ENCODE measurements around the gene HTR1D.

Gene HTR1D

GRCh38 chr1:23178414-23178813 is 38.9 kb downstream of the HTR1D start:
- no peaks in the 10 kb centered on the region for H3K36me3 ChIP-seq
- TF ChIP-seq, protein P1, sequence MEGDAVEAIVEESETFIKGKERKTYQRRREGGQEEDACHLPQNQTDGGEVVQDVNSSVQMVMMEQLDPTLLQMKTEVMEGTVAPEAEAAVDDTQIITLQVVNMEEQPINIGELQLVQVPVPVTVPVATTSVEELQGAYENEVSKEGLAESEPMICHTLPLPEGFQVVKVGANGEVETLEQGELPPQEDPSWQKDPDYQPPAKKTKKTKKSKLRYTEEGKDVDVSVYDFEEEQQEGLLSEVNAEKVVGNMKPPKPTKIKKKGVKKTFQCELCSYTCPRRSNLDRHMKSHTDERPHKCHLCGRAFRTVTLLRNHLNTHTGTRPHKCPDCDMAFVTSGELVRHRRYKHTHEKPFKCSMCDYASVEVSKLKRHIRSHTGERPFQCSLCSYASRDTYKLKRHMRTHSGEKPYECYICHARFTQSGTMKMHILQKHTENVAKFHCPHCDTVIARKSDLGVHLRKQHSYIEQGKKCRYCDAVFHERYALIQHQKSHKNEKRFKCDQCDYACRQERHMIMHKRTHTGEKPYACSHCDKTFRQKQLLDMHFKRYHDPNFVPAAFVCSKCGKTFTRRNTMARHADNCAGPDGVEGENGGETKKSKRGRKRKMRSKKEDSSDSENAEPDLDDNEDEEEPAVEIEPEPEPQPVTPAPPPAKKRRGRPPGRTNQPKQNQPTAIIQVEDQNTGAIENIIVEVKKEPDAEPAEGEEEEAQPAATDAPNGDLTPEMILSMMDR (IDR thresholded peaks at IDR 0.05; ENCODE audit: low read depth, low read length): no peak
- no peaks in the 10 kb centered on the region for H3K9me3 ChIP-seq
- no peak overlapping the region for H3K4me3 ChIP-seq (ENCODE audit: low read depth, low read length)
- DNase-seq: no peak
- no peaks in the 10 kb centered on the region for H3K27me3 ChIP-seq
- H3K4me1 ChIP-seq: no peaks in the 10 kb centered on the region

DNA sequence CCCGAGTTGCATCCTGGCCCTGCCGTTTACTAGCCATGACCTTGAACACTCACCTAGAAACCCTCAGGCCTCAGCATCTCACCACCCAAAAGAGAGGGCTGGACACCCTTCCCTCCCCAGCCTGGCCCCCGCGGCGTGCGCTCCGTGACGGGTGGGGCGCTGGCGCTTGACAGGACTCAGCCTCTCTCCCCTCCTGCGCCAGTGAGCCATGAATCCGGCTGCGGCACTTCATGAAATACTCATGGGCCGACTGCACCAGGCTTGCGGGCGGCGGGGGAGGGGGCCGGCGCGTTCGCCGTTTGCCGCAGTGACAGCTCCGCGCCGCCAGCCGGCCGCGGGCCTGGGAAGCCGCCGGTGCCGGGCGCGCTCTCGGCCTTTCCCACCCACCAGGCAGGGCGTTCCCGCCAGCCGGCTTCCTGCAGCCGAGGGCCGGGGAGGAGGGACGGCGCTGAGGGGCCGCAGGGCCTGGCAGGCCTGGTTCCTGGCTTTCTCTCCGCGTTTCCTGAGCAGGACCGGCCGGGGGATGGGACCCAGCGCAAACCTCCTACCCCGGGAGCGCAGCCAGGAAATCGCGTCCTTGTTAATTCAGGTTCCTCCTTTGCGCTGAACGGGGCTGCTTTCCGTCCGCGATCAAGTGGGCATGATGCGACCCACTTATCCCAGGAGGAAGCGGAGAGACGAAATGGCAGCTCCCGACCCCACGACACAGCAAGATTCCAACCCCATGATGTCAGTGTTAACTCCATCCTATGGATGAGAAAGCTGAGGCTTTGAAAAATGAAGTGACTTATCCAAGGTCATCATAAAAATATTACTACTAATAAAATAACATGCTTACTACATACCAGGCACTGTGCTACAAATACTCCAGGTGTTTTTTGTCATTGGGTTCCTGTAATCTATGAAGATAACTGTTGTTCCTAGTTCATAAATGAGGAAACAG is 39.6 kb downstream of the HTR1D start:
- H3K9me3 ChIP-seq: no peaks in the 10 kb centered on the region
- no peaks in the 10 kb centered on the region for H3K27me3 ChIP-seq
- DNase-seq: peak; percentile 81
- no peaks in the 10 kb centered on the region for H3K4me1 ChIP-seq
- TF ChIP-seq, protein P1 (IDR thresholded peaks at IDR 0.05; ENCODE audit: low read depth, low read length): no peak
- peak overlapping the region; percentile 51 for H3K4me3 ChIP-seq (ENCODE audit: low read depth, low read length)
- no peaks in the 10 kb centered on the region for H3K36me3 ChIP-seq

DNA sequence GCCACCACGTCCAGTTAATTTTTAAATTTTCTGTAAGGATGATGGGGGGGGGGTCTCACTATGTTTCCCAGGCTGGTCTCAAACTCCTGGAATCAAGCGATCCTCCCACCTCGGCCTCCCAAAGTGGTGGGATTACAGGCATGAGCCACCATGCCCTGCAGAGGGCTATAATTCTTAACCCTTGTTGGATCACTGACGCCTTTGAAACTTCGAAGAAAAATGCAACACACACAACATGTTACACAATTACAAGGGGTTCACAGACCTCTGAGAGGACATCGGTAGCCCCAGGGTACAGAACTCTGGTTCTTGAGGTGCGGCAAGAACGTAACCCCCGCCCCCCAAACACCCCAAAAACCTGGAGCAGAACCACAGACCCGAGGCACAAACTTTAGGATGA is 40.3 kb downstream of the HTR1D start:
- no peaks in the 10 kb centered on the region for H3K4me1 ChIP-seq
- TF ChIP-seq, protein P1 (IDR thresholded peaks at IDR 0.05; ENCODE audit: low read depth, low read length): no peak
- no peaks in the 10 kb centered on the region for H3K27me3 ChIP-seq
- no peaks in the 10 kb centered on the region for H3K9me3 ChIP-seq
- DNase-seq: no peak
- H3K36me3 ChIP-seq: no peaks in the 10 kb centered on the region
- peak overlapping the region; percentile 51 for H3K4me3 ChIP-seq (ENCODE audit: low read depth, low read length)

GRCh38 chr1:23174426-23175110 is 42.7 kb downstream of the HTR1D start:
- Histone ChIP-seq H3K36me3 (no peaks in the 10 kb centered on the region), H3K4me1 (no peaks in the 10 kb centered on the region)
- TF ChIP-seq, protein P1 (IDR thresholded peaks at IDR 0.05; ENCODE audit: low read depth, low read length): no peak

DNA sequence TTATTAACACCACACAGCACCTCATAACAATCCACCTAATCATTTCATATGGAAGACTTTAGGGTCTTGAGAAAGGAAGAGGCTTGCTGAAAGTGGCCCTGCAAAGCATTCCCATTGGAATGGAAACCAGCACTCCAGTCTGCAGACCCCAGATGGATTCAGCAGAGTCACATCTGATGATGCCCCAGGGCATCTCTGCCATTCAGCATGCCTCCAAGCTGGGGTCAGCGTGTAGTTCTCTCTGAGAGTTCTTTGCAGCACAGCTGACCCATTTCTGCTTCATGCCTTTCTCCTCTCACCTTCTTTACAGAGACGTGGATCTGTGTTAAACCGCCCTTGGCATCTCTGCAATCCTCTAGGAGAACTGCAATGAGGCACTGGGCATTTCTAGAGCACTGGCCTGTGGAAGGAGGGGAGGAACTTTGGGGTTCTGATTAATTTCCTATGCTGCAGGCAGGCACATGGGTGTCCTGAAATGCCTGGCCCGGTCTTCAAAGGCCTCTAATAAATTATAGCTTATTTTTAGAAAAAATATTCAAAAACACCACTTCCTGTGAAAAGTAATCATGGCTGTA is 46.0 kb downstream of the HTR1D start:
- TF ChIP-seq, protein P1 (IDR thresholded peaks at IDR 0.05; ENCODE audit: low read depth, low read length): no peak
- Histone ChIP-seq H3K9me3 (no peaks in the 10 kb centered on the region), H3K36me3 (no peaks in the 10 kb centered on the region), H3K4me3 (ENCODE audit: low read depth, low read length) (no peak overlapping the region), H3K4me1 (no peaks in the 10 kb centered on the region), H3K27me3 (no peaks in the 10 kb centered on the region)
- DNase-seq: peak; percentile 59

More at GRCh38 chr1:23174426-23175110, 42.7 kb downstream of the HTR1D start:
- Histone ChIP-seq H3K27me3 (no peaks in the 10 kb centered on the region), H3K4me3 (ENCODE audit: low read depth, low read length) (no peak overlapping the region), H3K9me3 (no peaks in the 10 kb centered on the region)
- DNase-seq: no peak

Measured in BE2C (cell line).